SH-SY5Y (cell line): ENCODE data around the gene POLR2E.

Source experiments
- GATA2 ChIP-seq: IDR thresholded peaks from 2 replicates; pipeline ENCODE4 v1.6.1; 2011; ENCODE audit warnings: mild to moderate bottlenecking, low read depth, low read length
- GATA3 ChIP-seq: IDR thresholded peaks from 2 replicates; pipeline ENCODE4 v1.6.1; 2011; ENCODE audit warnings: low read depth, mild to moderate bottlenecking, low read length, moderate library complexity

- TF ChIP-seq GATA2 (no peak), GATA3 (no peak)
These were observed 37.1 kb downstream of the POLR2E start for GRCh38 chr19:1058112-1058511.
